Breast epithelium (tissue), 3 donors: ENCODE results near the gene LYST.

Source experiments
- POLR2A ChIP-seq: fragments of 450-650 bp; IDR thresholded peaks from one replicate; pipeline ENCODE4 v1.6.1; 2016; ENCODE audit warnings: antibody characterized with exemption, mild to moderate bottlenecking, moderate library complexity
- POLR2AphosphoS5 ChIP-seq, 3 donors: sonication (generic); formaldehyde crosslinking; IDR thresholded peaks; one replicate each; pipeline ENCODE4 v1.6.1; 2017; ENCODE audit warnings: antibody characterized with exemption in 3 of 3
- TF ChIP-seq, protein P1 (sequence below), 3 donors: fragments of 450-650 bp; IDR thresholded peaks; one replicate each; pipeline ENCODE4 v1.5.1; 2016 to 2017; ENCODE audit warnings: antibody characterized with exemption in 3 of 3, mild to moderate bottlenecking in 3 of 3, moderate library complexity in 3 of 3

DNA sequence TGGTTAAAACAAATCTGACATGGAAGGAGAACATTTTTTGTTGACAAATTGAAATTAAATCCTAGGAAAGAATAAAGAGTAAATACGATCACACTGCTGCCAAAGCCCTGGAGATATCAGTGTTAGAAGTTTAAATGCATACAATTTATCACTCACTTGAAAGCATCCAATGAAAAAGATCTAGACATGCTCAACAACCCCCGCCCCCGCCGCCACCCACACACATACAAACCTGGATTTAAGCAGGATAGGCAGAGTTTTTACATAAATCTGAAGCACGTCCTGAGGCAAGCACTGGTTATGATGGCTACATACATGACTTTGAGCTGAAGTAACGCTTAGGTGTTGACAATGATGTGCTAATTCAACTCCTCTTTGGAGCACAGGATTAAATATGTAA, 58.5 kb downstream of the LYST start:
- TF ChIP-seq, protein P1, sequence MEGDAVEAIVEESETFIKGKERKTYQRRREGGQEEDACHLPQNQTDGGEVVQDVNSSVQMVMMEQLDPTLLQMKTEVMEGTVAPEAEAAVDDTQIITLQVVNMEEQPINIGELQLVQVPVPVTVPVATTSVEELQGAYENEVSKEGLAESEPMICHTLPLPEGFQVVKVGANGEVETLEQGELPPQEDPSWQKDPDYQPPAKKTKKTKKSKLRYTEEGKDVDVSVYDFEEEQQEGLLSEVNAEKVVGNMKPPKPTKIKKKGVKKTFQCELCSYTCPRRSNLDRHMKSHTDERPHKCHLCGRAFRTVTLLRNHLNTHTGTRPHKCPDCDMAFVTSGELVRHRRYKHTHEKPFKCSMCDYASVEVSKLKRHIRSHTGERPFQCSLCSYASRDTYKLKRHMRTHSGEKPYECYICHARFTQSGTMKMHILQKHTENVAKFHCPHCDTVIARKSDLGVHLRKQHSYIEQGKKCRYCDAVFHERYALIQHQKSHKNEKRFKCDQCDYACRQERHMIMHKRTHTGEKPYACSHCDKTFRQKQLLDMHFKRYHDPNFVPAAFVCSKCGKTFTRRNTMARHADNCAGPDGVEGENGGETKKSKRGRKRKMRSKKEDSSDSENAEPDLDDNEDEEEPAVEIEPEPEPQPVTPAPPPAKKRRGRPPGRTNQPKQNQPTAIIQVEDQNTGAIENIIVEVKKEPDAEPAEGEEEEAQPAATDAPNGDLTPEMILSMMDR (IDR thresholded peaks at IDR 0.05) = no peak
- TF ChIP-seq POLR2A (no peak), POLR2AphosphoS5 (IDR thresholded peaks at IDR 0.05) (no peak)
